Adipocyte (in vitro differentiated cells): Measurements from ENCODE around the gene BLNK.

ENCODE experiments used
- DNase-seq: peaks from one replicate; pipeline ENCODE4 v3.0.0-alpha.2; 2015; ENCODE audit warnings: low read depth
- H3K27me3 ChIP-seq: replicated peaks from 2 replicates; pipeline ENCODE4 v1.7.0; 2013; ENCODE audit warnings: mild to moderate bottlenecking, low read length, moderate library complexity; ENCODE audit not compliant: control insufficient read depth, insufficient read depth
- H3K36me3 ChIP-seq: 2 replicates; pipeline ENCODE4 v1.7.0; 2013; ENCODE audit warnings: low read length, mild to moderate bottlenecking, moderate library complexity; ENCODE audit not compliant: control insufficient read depth, insufficient read depth, severe bottlenecking
- H3K4me1 ChIP-seq: 2 replicates; pipeline ENCODE4 v1.7.0; 2013; ENCODE audit warnings: mild to moderate bottlenecking, low read length, moderate library complexity; ENCODE audit not compliant: control insufficient read depth, insufficient read depth
- H3K4me3 ChIP-seq: 2 replicates; pipeline ENCODE4 v1.7.0; 2013; ENCODE audit warnings: mild to moderate bottlenecking, low read length, moderate library complexity
- H3K9ac ChIP-seq: 2 replicates; pipeline ENCODE4 v1.7.0; 2013; ENCODE audit warnings: mild to moderate bottlenecking, low read length, moderate library complexity
- H3K9me3 ChIP-seq: 2 replicates; pipeline ENCODE4 v1.7.0; 2013; ENCODE audit warnings: mild to moderate bottlenecking, low read length, moderate library complexity; ENCODE audit not compliant: control insufficient read depth

Gene BLNK

DNA sequence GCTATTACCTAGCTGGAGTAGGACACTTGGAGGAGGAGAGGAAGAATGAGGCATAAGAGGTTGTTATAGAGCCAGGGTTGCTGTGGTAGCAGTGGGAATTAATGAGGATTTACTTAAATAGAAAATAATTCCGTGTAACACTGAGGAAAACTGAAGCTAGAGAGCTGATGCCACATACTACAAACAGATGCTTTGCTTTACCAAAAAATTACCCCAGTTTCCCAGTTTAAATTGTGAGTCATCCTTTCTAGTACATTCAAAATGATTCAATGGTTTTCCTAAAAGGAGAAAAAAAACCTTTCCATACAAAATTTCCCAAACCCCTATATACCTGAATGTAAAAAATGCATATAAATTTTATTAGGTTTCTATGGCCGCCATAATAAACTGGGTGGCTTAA lies 82.9 kb downstream of the BLNK start:
- DNase-seq = peak; percentile 8
- Histone ChIP-seq H3K9me3 (no peaks in the 10 kb centered on the region), H3K27me3 (no peaks in the 10 kb centered on the region), H3K36me3 (no peaks in the 10 kb centered on the region), H3K4me1 (peaks cover 4% of the 10 kb centered on the region), H3K4me3 (no peak overlapping the region), H3K9ac (no peak overlapping the region)

DNA sequence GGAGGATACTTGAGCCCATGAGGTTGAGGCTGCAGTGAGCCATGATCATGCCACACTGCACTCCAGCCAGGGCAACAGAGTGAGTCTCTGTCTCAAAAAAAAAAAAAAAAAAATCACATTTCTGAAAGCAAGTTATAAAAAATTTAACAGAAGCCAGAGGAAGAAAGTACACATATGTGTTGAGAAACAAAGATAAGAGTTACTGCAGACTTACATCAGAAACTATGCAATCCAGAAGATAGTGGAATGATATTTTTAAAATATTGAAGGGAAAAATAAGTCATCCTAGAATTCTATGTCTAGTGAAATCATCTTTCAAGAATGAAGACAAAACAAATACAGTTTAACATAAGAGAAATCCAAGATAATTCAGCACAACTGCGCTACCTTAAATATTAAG lies 94.4 kb downstream of the BLNK start:
- H3K4me1 ChIP-seq = no peaks in the 10 kb centered on the region
- DNase-seq = no peak
- no peak overlapping the region for H3K9ac ChIP-seq
- no peak overlapping the region for H3K4me3 ChIP-seq
- H3K9me3 ChIP-seq = peaks cover 43% of the 10 kb centered on the region
- H3K27me3 ChIP-seq = no peaks in the 10 kb centered on the region
- H3K36me3 ChIP-seq = no peaks in the 10 kb centered on the region

DNA sequence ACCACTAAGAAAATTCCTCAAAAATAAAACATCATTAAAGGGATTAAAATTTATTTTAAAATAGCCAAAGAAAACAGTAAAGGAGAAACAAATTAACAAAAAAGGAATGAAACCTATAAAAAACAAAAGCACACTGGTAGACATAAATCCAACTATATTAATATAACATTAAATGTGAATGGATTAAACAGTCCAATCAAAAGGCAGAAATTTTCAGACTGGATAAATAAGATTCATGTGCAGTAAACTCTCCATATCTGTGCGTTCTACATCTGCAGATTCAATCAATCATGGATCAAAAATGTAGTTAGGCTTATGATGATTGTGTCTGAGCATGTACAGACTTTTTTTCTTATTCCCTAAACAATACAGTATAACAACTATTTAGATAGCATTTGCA lies 98.7 kb downstream of the BLNK start:
- no peaks in the 10 kb centered on the region for H3K36me3 ChIP-seq
- H3K9me3 ChIP-seq = peaks cover 49% of the 10 kb centered on the region
- H3K4me1 ChIP-seq = no peaks in the 10 kb centered on the region
- H3K4me3 ChIP-seq = no peak overlapping the region
- no peak overlapping the region for H3K9ac ChIP-seq
- no peaks in the 10 kb centered on the region for H3K27me3 ChIP-seq
- no peak for DNase-seq

DNA sequence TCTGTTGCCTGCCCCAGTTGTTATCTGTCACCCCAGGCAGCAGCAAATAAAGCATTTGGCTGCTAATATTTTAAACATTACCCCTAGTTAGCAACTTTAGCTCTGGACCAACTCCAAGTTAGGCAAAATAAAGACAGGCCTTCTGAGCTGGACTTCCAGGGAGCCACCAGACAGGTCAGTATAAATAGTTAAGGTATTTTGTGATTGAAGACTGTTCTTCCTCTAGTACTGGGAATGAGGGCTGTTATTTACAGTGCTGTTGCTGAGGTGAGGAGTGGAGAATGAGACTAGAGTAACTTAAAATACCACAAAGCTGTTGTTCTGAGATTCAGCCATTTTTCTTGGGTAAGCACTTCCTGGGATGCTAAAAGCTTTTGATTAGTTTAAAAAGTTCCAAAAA lies 101.1 kb downstream of the BLNK start:
- H3K4me3 ChIP-seq = no peak overlapping the region
- no peaks in the 10 kb centered on the region for H3K27me3 ChIP-seq
- H3K36me3 ChIP-seq = no peaks in the 10 kb centered on the region
- peaks cover 38% of the 10 kb centered on the region for H3K9me3 ChIP-seq
- no peaks in the 10 kb centered on the region for H3K4me1 ChIP-seq
- no peak overlapping the region for H3K9ac ChIP-seq
- DNase-seq = no peak

DNA sequence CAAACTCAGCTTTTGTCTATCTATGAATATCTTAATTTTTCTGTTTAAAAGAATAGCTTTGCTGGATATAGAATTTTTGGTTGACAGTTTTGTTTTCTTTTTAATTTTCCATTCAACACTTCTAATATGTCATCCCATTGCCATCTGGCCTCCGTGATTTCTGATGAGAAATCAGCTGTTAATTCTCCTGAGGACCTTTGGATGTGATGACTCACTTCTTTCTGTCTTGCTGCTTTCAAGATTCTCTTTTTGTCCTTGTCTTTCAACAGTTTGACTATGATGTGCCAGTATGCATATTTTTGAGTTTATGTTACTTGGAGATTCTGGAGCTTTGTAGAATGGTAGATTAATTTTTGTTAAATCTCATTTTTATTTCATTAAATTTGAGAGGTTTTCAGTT lies 102.8 kb downstream of the BLNK start:
- Histone ChIP-seq H3K4me3 (no peak overlapping the region), H3K27me3 (no peaks in the 10 kb centered on the region), H3K9me3 (peaks cover 34% of the 10 kb centered on the region), H3K36me3 (no peaks in the 10 kb centered on the region), H3K4me1 (no peaks in the 10 kb centered on the region), H3K9ac (no peak overlapping the region)
- no peak for DNase-seq

DNA sequence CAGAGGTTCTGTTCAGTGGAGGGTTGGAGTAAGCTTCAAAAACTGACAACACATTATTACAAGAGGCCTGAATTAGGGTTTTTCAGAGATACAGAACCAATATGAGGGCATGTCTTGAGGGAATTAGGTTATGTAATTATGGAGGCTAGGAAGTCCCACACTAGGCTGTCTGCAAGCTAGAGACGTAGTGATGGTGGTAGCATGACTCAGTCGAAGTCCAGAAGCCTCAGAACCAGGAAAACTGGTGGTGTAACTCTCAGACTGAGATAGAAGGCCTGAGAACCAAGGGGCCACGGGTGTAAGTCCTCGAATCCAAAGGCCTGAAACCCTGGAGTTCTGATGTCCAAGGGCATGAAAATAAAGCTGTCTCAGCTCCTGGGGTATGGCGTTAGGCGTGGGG lies 105.6 kb downstream of the BLNK start:
- Histone ChIP-seq H3K9me3 (peaks cover 22% of the 10 kb centered on the region), H3K4me3 (no peak overlapping the region), H3K27me3 (no peaks in the 10 kb centered on the region), H3K4me1 (no peaks in the 10 kb centered on the region), H3K9ac (no peak overlapping the region), H3K36me3 (peaks cover 9% of the 10 kb centered on the region)
- DNase-seq = no peak

DNA sequence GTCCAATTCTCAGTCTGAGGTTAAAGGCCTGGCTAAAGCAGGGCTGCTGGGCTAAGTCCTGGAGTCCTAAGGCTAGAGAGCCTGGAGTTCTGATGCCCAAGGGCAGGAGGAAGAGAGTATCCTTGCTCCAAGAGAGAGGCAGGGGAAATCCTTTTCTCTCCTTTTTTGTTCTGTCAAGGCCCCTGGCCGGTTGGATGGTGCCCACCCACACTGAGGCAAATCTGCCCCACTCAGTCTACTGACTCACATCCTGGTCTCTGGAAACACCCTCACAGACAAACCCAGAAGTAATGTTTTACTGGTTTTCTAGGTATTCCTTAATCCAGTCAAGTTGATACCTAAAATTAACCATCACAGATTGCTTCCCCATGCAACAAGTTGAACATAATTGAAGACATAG lies 118.3 kb downstream of the BLNK start:
- H3K4me1 ChIP-seq = no peaks in the 10 kb centered on the region
- no peak overlapping the region for H3K4me3 ChIP-seq
- peaks cover 61% of the 10 kb centered on the region for H3K36me3 ChIP-seq
- no peaks in the 10 kb centered on the region for H3K27me3 ChIP-seq
- DNase-seq = no peak
- H3K9me3 ChIP-seq = no peaks in the 10 kb centered on the region
- no peak overlapping the region for H3K9ac ChIP-seq

DNA sequence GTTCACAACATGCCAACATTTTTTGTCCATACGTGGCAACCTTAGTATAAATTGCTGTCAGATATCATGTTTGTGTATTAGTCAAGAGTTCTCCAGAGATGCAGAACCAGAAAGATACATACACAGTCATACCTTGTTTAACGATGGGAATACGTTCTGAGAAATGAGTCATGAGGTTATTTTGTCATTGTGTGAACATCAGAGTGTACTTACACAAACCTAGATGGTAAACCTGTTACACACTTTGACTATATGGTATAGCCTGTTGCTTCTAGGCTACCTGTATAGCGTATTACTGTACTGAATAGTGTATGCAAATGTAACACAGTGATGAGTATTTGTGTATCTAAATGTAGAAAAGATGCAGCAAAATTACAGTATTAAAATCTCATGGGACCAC lies 118.9 kb downstream of the BLNK start:
- no peak overlapping the region for H3K9ac ChIP-seq
- H3K4me3 ChIP-seq = no peak overlapping the region
- H3K9me3 ChIP-seq = no peaks in the 10 kb centered on the region
- no peak for DNase-seq
- no peaks in the 10 kb centered on the region for H3K4me1 ChIP-seq
- peaks cover 55% of the 10 kb centered on the region for H3K36me3 ChIP-seq
- H3K27me3 ChIP-seq = no peaks in the 10 kb centered on the region
